IPS DF 6.9 (cell line): Measurements from ENCODE around the gene YIPF7.

Experiments used
- DNase-seq: peaks from one replicate; pipeline ENCODE4 v3.0.0-alpha.2; 2013; ENCODE audit warnings: low read depth, low spot score
- H3K27ac ChIP-seq: one replicate; pipeline ENCODE4 v1.5.1; 2013; ENCODE audit warnings: low read length, control low read depth
- H3K27me3 ChIP-seq: 2 replicates; pipeline ENCODE4 v1.6.1; 2013; ENCODE audit warnings: mild to moderate bottlenecking, low read length; ENCODE audit not compliant: control insufficient read depth, insufficient read depth
- H3K36me3 ChIP-seq: 2 replicates; pipeline ENCODE4 v1.6.1; 2013; ENCODE audit warnings: low read length; ENCODE audit not compliant: control insufficient read depth, insufficient read depth
- H3K4me1 ChIP-seq: 2 replicates; pipeline ENCODE4 v1.6.1; 2013; ENCODE audit warnings: low read length; ENCODE audit not compliant: control insufficient read depth, insufficient read depth
- H3K4me3 ChIP-seq: 2 replicates; pipeline ENCODE4 v1.5.1; 2013; ENCODE audit warnings: mild to moderate bottlenecking, low read length
- H3K9me3 ChIP-seq: 2 replicates; pipeline ENCODE4 v1.6.1; 2013; ENCODE audit warnings: low read length, inconsistent platforms; ENCODE audit not compliant: control insufficient read depth, insufficient read depth
- WGBS: extraction: QIAGEN DNeasy Blood & Tissue Kit; methylation state at CpG from one replicate; pipeline ENCODE4 v1.1.7; 2013; ENCODE audit warnings: mixed read lengths, missing lambda C conversion rate; ENCODE audit not compliant: insufficient read length, insufficient coverage; 5-methylcytosine and 5-hydroxymethylcytosine counted together

Gene YIPF7

GRCh38 chr4:44651425-44651824 is at the start of gene YIPF7:
Gene YIPF7 (minus strand): TSS chr4:44651625. CDS start chr4:44650100, 1,525 bp downstream.
- Histone ChIP-seq H3K36me3 (no peaks in the 10 kb centered on the region), H3K4me3 (no peak within 1 kb of the TSS), H3K4me1 (no peaks in the 10 kb centered on the region), H3K27ac (no peak within 1 kb of the TSS), H3K27me3 (no peaks in the 10 kb centered on the region), H3K9me3 (no peaks in the 10 kb centered on the region)
- no peak for DNase-seq
- no CpG with 5 or more reads among the region's 1 CpG for WGBS

- H3K36me3 ChIP-seq: no peaks in the 10 kb centered on the region; the same call in 1 of the 2 replicates
- H3K4me3 ChIP-seq: no peak overlapping the region
- WGBS: no CpG with 5 or more reads among the region's 2 CpGs
- no peaks in the 10 kb centered on the region for H3K9me3 ChIP-seq
- no peaks in the 10 kb centered on the region for H3K27me3 ChIP-seq
- no peaks in the 10 kb centered on the region for H3K4me1 ChIP-seq
- DNase-seq: no peak
- H3K27ac ChIP-seq: no peak overlapping the region
Observed at GRCh38 chr4:44701037-44701436, 49.6 kb upstream of the YIPF7 start.

- no peaks in the 10 kb centered on the region; the same call in 1 of the 2 replicates for H3K36me3 ChIP-seq
- H3K4me3 ChIP-seq: no peak overlapping the region
- no CpG with 5 or more reads among the region's 1 CpG for WGBS
Observed at GRCh38 chr4:44700427-44700826, 49.0 kb upstream of the YIPF7 start.

GRCh38 chr4:44684648-44685047 is 33.2 kb upstream of the YIPF7 start:
- Histone ChIP-seq H3K4me3 (no peak overlapping the region), H3K27ac (no peak overlapping the region), H3K9me3 (no peaks in the 10 kb centered on the region), H3K27me3 (no peaks in the 10 kb centered on the region), H3K36me3 (no peaks in the 10 kb centered on the region; the same call in 1 of the 2 replicates), H3K4me1 (no peaks in the 10 kb centered on the region)
- DNase-seq: no peak
- no CpG with 5 or more reads among the region's 1 CpG for WGBS

More at GRCh38 chr4:44700427-44700826, 49.0 kb upstream of the YIPF7 start:
- Histone ChIP-seq H3K27ac (no peak overlapping the region), H3K27me3 (no peaks in the 10 kb centered on the region), H3K9me3 (no peaks in the 10 kb centered on the region), H3K4me1 (no peaks in the 10 kb centered on the region)
- no peak for DNase-seq

- H3K36me3 ChIP-seq: no peaks in the 10 kb centered on the region
- H3K4me1 ChIP-seq: no peaks in the 10 kb centered on the region
- H3K27me3 ChIP-seq: no peaks in the 10 kb centered on the region
- H3K9me3 ChIP-seq: no peaks in the 10 kb centered on the region
- peak overlapping the region; percentile 93; the same call in 1 of the 2 replicates for H3K4me3 ChIP-seq
- no CpG with 5 or more reads among the region's 3 CpGs for whole genome bisulfite sequencing
- DNase-seq: no peak
- H3K27ac ChIP-seq: no peak overlapping the region
Observed at GRCh38 chr4:44679060-44679459, 27.6 kb upstream of the YIPF7 start.

GRCh38 chr4:44678094-44679041 is 26.9 kb upstream of the YIPF7 start, which contains the start of gene GUF1:
Gene GUF1 (plus strand): TSS chr4:44678420. CDS start chr4:44678623, 203 bp downstream.
- WGBS: no CpG with 5 or more reads among the region's 57 CpGs
- H3K27ac ChIP-seq: no peak within 1 kb of the TSS

GRCh38 chr4:44675366-44675765 is 23.9 kb upstream of the YIPF7 start:
- Histone ChIP-seq H3K27ac (no peak overlapping the region), H3K4me1 (no peaks in the 10 kb centered on the region), H3K9me3 (no peaks in the 10 kb centered on the region), H3K4me3 (no peak overlapping the region), H3K36me3 (no peaks in the 10 kb centered on the region), H3K27me3 (no peaks in the 10 kb centered on the region)
- DNase-seq: no peak
- WGBS: no CpG with 5 or more reads among the region's 5 CpGs

More at GRCh38 chr4:44678094-44679041, 26.9 kb upstream of the YIPF7 start, which contains the start of gene GUF1:
- no peaks in the 10 kb centered on the region for H3K27me3 ChIP-seq
- H3K4me1 ChIP-seq: no peaks in the 10 kb centered on the region
- H3K36me3 ChIP-seq: no peaks in the 10 kb centered on the region
- DNase-seq: peak; percentile 78
- H3K9me3 ChIP-seq: no peaks in the 10 kb centered on the region
- peak within 1 kb of the TSS; percentile 93 for H3K4me3 ChIP-seq

- H3K36me3 ChIP-seq: no peaks in the 10 kb centered on the region
- WGBS: no CpG with 5 or more reads among the region's 1 CpG
- no peaks in the 10 kb centered on the region for H3K27me3 ChIP-seq
- H3K4me3 ChIP-seq: no peak overlapping the region
- no peak overlapping the region for H3K27ac ChIP-seq
- no peaks in the 10 kb centered on the region for H3K4me1 ChIP-seq
- DNase-seq: no peak
- H3K9me3 ChIP-seq: no peaks in the 10 kb centered on the region
Observed at GRCh38 chr4:44674471-44674870, 23.0 kb upstream of the YIPF7 start.

GRCh38 chr4:44671636-44672035 is 20.2 kb upstream of the YIPF7 start:
- H3K4me3 ChIP-seq: no peak overlapping the region
- H3K27me3 ChIP-seq: no peaks in the 10 kb centered on the region
- no CpG with 5 or more reads among the region's 3 CpGs for WGBS
- H3K27ac ChIP-seq: no peak overlapping the region
- DNase-seq: no peak
- H3K36me3 ChIP-seq: no peaks in the 10 kb centered on the region
- H3K9me3 ChIP-seq: no peaks in the 10 kb centered on the region
- no peaks in the 10 kb centered on the region for H3K4me1 ChIP-seq

- H3K27ac ChIP-seq: no peak overlapping the region
- H3K27me3 ChIP-seq: no peaks in the 10 kb centered on the region
- no CpG with 5 or more reads among the region's 4 CpGs for WGBS
- H3K36me3 ChIP-seq: no peaks in the 10 kb centered on the region
- DNase-seq: no peak
- H3K9me3 ChIP-seq: no peaks in the 10 kb centered on the region
- H3K4me3 ChIP-seq: no peak overlapping the region
- H3K4me1 ChIP-seq: no peaks in the 10 kb centered on the region
Observed at GRCh38 chr4:44670506-44671199, 19.2 kb upstream of the YIPF7 start.
